ENCODE data around the gene NACA2.

NACA2 gene

GRCh38 chr17:61582593-61582992, 8.4 kb downstream of the NACA2 start:
- H3K79me2 ChIP-seq, result no peaks in the 10 kb centered on the region
- no peaks in the 10 kb centered on the region for H3K4me1 ChIP-seq
- no peaks in the 10 kb centered on the region for H3K27me3 ChIP-seq (ENCODE audit: control insufficient read depth, insufficient read depth, low read length)
- H3K27ac ChIP-seq, result no peak overlapping the region
- H2AFZ ChIP-seq, result no peak overlapping the region
- H3K9ac ChIP-seq, result no peak overlapping the region
- no peak overlapping the region for H3K4me3 ChIP-seq (ENCODE audit: low read depth, low read length)
- H3K36me3 ChIP-seq (ENCODE audit: control insufficient read depth, insufficient read depth, low read length), result no peaks in the 10 kb centered on the region
- no peak overlapping the region for H3K4me2 ChIP-seq (ENCODE audit: low read length)
- no peak for TF ChIP-seq CTCF (IDR thresholded peaks at IDR 0.05)
- H3K9me3 ChIP-seq (ENCODE audit: control insufficient read depth, low read length), result no peaks in the 10 kb centered on the region

GRCh38 chr17:61581611-61582349, 9.2 kb downstream of the NACA2 start:
- H2AFZ ChIP-seq, result no peak overlapping the region
- no peak overlapping the region for H3K4me3 ChIP-seq (ENCODE audit: low read depth, low read length)
- H3K27me3 ChIP-seq (ENCODE audit: control insufficient read depth, insufficient read depth, low read length), result no peaks in the 10 kb centered on the region
- H3K9me3 ChIP-seq (ENCODE audit: control insufficient read depth, low read length), result no peaks in the 10 kb centered on the region
- TF ChIP-seq CTCF (IDR thresholded peaks at IDR 0.05), result no peak
- no peak overlapping the region for H3K27ac ChIP-seq
- no peaks in the 10 kb centered on the region for H3K4me1 ChIP-seq
- no peak overlapping the region for H3K9ac ChIP-seq
- H3K36me3 ChIP-seq (ENCODE audit: control insufficient read depth, insufficient read depth, low read length), result no peaks in the 10 kb centered on the region
- no peaks in the 10 kb centered on the region for H3K79me2 ChIP-seq
- H3K4me2 ChIP-seq (ENCODE audit: low read length), result no peak overlapping the region

GRCh38 chr17:61580502-61580901, 10.5 kb downstream of the NACA2 start:
- Histone ChIP-seq H3K4me2 (ENCODE audit: low read length) (no peak overlapping the region), H3K4me1 (no peaks in the 10 kb centered on the region), H3K9ac (no peak overlapping the region)

GRCh38 chr17:61579961-61580360, 11.1 kb downstream of the NACA2 start:
- no peaks in the 10 kb centered on the region for H3K36me3 ChIP-seq (ENCODE audit: control insufficient read depth, insufficient read depth, low read length)
- no peaks in the 10 kb centered on the region for H3K79me2 ChIP-seq
- H3K9ac ChIP-seq, result no peak overlapping the region
- H3K4me1 ChIP-seq, result no peaks in the 10 kb centered on the region
- TF ChIP-seq CTCF (IDR thresholded peaks at IDR 0.05), result no peak
- no peak overlapping the region for H3K4me2 ChIP-seq (ENCODE audit: low read length)
- H2AFZ ChIP-seq, result no peak overlapping the region
- H3K27me3 ChIP-seq (ENCODE audit: control insufficient read depth, insufficient read depth, low read length), result no peaks in the 10 kb centered on the region
- no peak overlapping the region for H3K27ac ChIP-seq
- no peak overlapping the region for H3K4me3 ChIP-seq (ENCODE audit: low read depth, low read length)
- no peaks in the 10 kb centered on the region for H3K9me3 ChIP-seq (ENCODE audit: control insufficient read depth, low read length)

More at GRCh38 chr17:61580502-61580901, 10.5 kb downstream of the NACA2 start:
- Histone ChIP-seq H3K27me3 (ENCODE audit: control insufficient read depth, insufficient read depth, low read length) (no peaks in the 10 kb centered on the region), H3K36me3 (ENCODE audit: control insufficient read depth, insufficient read depth, low read length) (no peaks in the 10 kb centered on the region), H3K27ac (no peak overlapping the region), H3K4me3 (ENCODE audit: low read depth, low read length) (no peak overlapping the region), H3K79me2 (no peaks in the 10 kb centered on the region), H3K9me3 (ENCODE audit: control insufficient read depth, low read length) (no peaks in the 10 kb centered on the region), H2AFZ (no peak overlapping the region)
- no peak for TF ChIP-seq CTCF (IDR thresholded peaks at IDR 0.05)

- Histone ChIP-seq H2AFZ (no peak overlapping the region), H3K36me3 (ENCODE audit: control insufficient read depth, insufficient read depth, low read length) (no peaks in the 10 kb centered on the region), H3K27ac (no peak overlapping the region), H3K4me1 (no peaks in the 10 kb centered on the region), H3K4me3 (ENCODE audit: low read depth, low read length) (no peak overlapping the region), H3K9ac (no peak overlapping the region), H3K4me2 (ENCODE audit: low read length) (no peak overlapping the region), H3K27me3 (ENCODE audit: control insufficient read depth, insufficient read depth, low read length) (no peaks in the 10 kb centered on the region), H3K9me3 (ENCODE audit: control insufficient read depth, low read length) (no peaks in the 10 kb centered on the region), H3K79me2 (no peaks in the 10 kb centered on the region)
- no peak for TF ChIP-seq CTCF (IDR thresholded peaks at IDR 0.05)
Measured at GRCh38 chr17:61579347-61579746, 11.7 kb downstream of the NACA2 start.

Measured in parathyroid adenoma (tissue), 2 donors.